ENCODE results near the gene ELL.

GRCh38 chr19:18399008-18399407, 122.9 kb downstream of the ELL start:
- TF ChIP-seq POLR2A (IDR thresholded peaks at IDR 0.05) (no peak), POLR2AphosphoS5 (IDR thresholded peaks at IDR 0.05) (peak; percentile 26 to 92 (median 51)), CTCF (IDR thresholded peaks at IDR 0.05) (peak in 1 of 7 experiments; percentile 15)
